Esophagus muscularis mucosa (tissue), 4 donors: ENCODE measurements around the gene DNHD1.

Source experiments
- EP300 ChIP-seq: sonication (generic); formaldehyde crosslinking; IDR thresholded peaks from one replicate; pipeline ENCODE4 v1.6.1; 2017; ENCODE audit warnings: antibody characterized with exemption
- POLR2A ChIP-seq: fragments of 450-650 bp; IDR thresholded peaks from one replicate; pipeline ENCODE4 v1.6.1; 2017; ENCODE audit warnings: antibody characterized with exemption, moderate library complexity, mild to moderate bottlenecking, low read depth
- POLR2AphosphoS5 ChIP-seq, 2 donors: sonication (generic); formaldehyde crosslinking; IDR thresholded peaks; one replicate each; pipeline ENCODE4 v1.6.1; 2017; ENCODE audit warnings: antibody characterized with exemption in 2 of 2
- TF ChIP-seq, protein P1 (sequence below), 3 experiments: fragments of 200-600 bp in 2 of 3; fragments of 450-650 bp in 1 of 3; sonication (generic) in 2 of 3; IDR thresholded peaks; one replicate each; pipeline ENCODE4 v1.5.1; 2017 to 2019; ENCODE audit warnings: antibody characterized with exemption in 3 of 3, mild to moderate bottlenecking in 2 of 3, moderate library complexity in 1 of 3

DNA sequence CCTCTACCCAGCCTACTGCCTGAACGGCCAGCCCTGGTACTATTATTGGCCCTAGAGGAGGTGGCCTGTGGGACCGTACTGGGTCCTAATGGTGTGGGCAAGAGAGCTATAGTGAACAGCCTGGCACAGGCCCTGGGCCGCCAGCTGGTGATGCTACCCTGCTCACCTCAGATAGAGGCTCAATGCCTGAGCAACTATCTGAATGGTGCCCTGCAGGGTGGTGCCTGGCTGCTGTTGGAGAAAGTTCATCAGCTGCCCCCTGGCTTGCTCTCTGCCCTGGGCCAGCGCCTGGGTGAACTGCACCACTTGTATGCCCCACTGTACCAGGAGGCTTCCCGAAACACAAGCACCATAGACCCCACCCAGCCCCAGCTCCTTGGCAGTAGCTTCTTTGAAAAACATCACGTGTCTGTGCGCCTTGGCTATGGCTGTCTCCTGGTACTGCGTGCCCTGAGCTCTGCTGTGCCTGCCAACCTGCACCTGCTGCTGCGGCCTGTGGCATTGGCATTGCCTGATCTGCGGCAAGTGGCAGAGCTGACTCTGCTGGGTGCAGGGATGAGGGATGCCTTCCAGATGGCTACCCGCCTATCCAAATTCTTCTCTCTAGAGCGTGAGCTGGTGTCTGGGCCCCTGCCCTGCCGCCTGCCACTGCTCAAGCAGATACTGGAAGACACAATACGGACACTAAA is 49.0 kb downstream of the DNHD1 start:
- TF ChIP-seq, protein P1, sequence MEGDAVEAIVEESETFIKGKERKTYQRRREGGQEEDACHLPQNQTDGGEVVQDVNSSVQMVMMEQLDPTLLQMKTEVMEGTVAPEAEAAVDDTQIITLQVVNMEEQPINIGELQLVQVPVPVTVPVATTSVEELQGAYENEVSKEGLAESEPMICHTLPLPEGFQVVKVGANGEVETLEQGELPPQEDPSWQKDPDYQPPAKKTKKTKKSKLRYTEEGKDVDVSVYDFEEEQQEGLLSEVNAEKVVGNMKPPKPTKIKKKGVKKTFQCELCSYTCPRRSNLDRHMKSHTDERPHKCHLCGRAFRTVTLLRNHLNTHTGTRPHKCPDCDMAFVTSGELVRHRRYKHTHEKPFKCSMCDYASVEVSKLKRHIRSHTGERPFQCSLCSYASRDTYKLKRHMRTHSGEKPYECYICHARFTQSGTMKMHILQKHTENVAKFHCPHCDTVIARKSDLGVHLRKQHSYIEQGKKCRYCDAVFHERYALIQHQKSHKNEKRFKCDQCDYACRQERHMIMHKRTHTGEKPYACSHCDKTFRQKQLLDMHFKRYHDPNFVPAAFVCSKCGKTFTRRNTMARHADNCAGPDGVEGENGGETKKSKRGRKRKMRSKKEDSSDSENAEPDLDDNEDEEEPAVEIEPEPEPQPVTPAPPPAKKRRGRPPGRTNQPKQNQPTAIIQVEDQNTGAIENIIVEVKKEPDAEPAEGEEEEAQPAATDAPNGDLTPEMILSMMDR (IDR thresholded peaks at IDR 0.05) = no peak
- TF ChIP-seq EP300 (no peak), POLR2A (no peak), POLR2AphosphoS5 (IDR thresholded peaks at IDR 0.05) (no peak)
